Adrenal gland (tissue), 5 donors: ENCODE results near the gene CDH15.

Experiments
- CTCF ChIP-seq, 6 experiments: fragments of 450-650 bp in 4 of 6; fragments of 200-600 bp in 2 of 6; sonication (generic) in 1 of 6; IDR thresholded peaks; 1 replicate in 5 of 6; 2 replicates in 1 of 6; pipeline versions ENCODE4 v1.5.1 to v1.8.0; 2016 to 2021; ENCODE audit warnings: antibody characterized with exemption in 6 of 6, mild to moderate bottlenecking in 2 of 6, moderate library complexity in 1 of 6
- POLR2A ChIP-seq, 2 donors: fragments of 450-650 bp; IDR thresholded peaks; one replicate each; pipeline ENCODE4 v1.6.1; 2017; ENCODE audit warnings: antibody characterized with exemption in 2 of 2, mild to moderate bottlenecking in 2 of 2, moderate library complexity in 1 of 2
- donor health status: DM: no; HTN: no; CAD: no.

DNA sequence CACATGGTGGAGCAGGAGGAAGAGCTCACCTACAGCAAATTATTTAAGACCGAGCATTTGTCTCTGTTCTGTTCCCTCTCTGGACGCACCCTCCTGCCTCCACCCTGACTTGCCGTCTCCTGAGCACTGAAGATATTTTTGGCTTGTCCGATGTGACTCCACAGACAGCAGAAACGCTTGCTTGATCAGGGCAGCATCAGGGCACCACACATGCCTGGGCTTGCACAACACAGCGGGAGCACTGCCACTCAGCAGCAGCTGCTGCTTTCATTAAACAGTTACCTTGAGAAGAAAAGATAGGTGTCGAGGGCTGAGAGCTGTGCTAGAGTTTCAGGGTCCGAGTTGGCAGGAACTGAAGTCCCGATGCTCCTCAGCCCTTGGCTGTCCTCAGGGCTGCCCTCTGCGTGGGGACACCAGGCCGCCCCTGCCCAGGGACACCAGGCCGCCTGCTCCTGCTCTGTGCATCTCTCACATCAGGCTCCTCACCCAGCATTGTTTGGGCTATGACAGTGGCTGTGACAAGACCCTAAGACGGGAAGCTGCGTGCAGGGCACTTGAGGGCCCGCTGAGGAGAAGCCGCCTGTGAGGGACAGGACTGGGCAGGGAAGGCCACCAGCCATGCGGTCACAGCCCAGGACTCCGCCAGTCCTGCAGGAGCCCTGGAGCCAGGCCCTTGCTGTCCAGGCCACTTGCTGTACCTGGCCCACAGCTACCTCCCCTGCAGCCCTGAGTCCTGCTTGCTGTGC lies 21.3 kb upstream of the CDH15 start:
- TF ChIP-seq POLR2A (IDR thresholded peaks at IDR 0.05): no peak
- TF ChIP-seq CTCF (IDR thresholded peaks at IDR 0.05): no peak
